HG02610 (cell line): ENCODE data around the gene MYO15B.

Experiments
- ATAC-seq: cut with Tn5 transposase; IDR thresholded peaks from one replicate; pipeline ENCODE4 v1.9.1; 2021; ENCODE audit warnings: mild to moderate bottlenecking, moderate library complexity; ENCODE audit not compliant: unreplicated experiment

The MYO15B gene

DNA sequence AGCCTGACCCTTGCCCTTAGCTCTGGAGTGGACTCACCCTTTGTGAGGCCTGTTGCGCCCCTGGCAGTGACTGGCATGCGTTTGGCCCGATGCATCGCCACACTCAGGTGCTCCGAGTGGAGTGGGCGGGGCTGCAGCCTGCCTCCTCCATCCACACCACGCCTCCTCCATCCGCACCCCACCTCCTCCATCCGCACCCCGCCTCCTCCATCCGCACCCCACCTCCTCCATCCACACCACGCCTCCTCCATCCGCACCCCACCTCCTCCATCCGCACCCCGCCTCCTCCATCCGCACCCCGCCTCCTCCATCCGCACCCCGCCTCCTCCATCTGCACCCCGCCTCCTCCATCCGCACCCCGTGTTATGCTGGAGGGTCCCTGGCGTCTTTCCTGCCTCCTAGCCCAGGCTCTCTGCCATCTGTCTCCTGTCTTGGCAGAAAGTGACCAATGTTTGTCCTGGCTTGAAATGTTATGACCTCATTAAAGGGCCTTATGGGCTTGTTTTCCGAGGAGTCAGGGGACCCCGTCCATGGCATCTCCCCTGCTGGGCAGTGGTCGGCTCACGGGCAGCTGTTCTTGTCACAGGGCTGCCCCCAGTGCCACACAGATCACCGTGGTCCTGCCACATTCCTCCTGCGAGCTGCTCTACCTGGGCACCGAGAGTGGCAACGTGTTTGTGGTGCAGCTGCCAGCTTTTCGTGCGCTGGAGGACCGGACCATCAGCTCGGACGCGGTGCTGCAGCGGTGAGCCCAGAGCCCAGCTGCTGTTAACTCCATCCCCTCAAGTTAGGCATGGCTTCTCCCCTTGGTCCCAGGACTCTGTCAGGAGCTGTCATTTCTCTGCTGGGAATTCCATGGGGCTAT lies 28.7 kb upstream of the MYO15B start:
- no peak for ATAC-seq

GRCh38 chr17:75559958-75560533 lies 27.6 kb upstream of the MYO15B start:
- ATAC-seq = no peak

- ATAC-seq = no peak
Measured at GRCh38 chr17:75561927-75562603, 25.5 kb upstream of the MYO15B start.

DNA sequence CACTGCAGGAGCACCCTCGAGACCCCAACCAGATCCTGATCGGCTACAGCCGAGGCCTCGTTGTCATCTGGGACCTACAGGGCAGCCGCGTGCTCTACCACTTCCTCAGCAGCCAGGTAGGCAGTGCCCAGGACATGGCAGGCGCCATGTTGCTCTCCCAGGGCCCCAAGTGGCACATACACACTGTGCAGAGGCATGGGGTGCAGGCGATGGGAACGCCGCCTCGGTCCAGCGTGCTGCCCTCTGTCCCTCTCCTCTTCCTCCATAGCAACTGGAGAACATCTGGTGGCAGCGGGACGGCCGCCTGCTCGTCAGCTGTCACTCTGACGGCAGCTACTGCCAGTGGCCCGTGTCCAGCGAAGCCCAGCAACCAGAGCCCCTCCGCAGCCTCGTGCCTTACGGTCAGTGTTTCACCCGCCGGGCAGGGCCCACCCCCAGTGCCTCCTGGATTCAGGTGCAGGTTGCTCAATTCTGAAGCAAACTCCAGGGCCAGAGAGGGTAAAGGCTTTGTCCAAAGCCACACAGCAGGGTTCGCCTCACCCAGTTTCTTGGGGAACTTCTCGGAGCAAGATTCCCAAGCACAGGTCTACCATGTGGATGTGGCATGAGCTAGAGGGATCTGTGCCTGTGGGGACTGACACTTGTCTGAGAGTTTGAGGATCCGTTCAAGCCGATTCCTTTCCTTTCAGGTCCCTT lies 24.4 kb upstream of the MYO15B start:
- ATAC-seq = no peak

- ATAC-seq = no peak
Measured at GRCh38 chr17:75564195-75564594, 23.4 kb upstream of the MYO15B start.

GRCh38 chr17:75565066-75565465 lies 22.5 kb upstream of the MYO15B start:
- no peak for ATAC-seq

DNA sequence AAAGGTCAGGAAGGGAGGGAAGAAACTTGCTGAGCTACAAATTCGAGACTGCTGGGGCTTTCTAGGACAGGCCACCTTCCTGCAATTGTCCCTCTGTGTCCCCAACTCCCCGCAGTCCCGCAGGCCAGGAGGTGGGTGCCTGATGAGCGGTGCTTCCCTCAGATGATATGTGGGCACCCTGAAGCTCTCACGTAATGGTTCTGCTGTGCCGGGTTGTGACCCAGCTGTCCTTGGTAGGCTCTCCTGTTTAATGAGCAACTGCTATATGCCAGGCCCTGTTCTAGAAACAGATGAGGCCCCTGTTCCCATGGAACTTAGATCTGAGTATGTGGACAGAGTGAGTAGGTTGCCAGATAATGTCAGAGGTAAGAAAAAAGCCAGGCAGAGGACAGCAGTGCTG lies 22.0 kb upstream of the MYO15B start:
- ATAC-seq = no peak

DNA sequence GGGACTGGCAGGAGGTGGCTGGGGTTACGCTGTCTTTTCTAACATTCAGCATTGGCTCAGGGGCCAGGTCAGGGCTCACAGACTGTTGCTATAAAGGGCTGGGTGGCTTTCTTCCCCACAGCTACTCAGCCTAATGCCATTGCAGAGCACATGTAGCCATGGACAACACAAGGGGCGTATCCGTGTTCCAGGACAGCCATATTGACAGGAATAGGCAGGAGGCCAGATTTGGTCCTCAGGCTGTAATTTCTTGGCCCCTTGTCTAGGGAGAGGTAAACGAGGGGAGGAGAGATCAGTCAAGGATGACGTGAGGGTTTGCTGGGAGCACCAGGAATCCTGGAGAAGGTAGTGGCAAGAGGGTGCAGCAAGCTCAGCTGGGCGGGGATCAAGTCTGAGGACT lies 21.2 kb upstream of the MYO15B start:
- ATAC-seq = no peak

GRCh38 chr17:75566834-75567233 lies 20.8 kb upstream of the MYO15B start:
- ATAC-seq = no peak

DNA sequence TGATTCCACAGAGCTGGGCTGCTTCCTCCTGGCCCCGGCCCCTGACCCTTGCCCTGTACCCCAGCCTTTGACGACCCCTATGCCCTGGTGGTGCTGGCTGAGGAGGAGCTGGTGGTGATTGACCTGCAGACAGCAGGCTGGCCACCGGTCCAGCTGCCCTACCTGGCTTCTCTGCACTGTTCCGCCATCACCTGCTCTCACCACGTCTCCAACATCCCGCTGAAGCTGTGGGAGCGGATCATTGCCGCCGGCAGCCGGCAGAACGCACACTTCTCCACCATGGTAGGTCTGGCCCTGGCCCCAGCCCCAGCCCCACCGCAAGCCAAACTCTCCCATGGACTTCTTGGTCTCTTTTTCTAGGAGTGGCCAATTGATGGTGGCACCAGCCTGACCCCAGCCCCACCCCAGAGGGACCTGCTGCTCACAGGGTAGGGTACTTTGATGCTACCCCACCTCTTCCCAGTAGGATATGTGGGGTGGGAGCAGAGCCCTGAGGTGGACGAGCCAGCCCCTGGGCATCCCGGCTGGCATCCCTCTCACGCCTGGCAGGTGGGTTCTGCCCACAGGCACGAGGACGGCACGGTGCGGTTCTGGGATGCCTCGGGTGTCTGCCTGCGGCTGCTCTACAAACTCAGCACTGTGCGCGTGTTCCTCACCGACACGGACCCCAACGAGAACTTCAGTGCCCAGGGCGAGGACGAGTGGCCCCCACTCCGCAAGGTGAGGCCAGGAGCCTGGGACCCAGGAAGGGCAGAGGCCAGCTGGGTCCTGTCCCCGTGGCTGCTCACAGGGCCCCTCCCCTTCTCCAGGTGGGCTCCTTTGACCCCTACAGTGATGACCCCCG lies 19.0 kb upstream of the MYO15B start:
- no peak for ATAC-seq

DNA sequence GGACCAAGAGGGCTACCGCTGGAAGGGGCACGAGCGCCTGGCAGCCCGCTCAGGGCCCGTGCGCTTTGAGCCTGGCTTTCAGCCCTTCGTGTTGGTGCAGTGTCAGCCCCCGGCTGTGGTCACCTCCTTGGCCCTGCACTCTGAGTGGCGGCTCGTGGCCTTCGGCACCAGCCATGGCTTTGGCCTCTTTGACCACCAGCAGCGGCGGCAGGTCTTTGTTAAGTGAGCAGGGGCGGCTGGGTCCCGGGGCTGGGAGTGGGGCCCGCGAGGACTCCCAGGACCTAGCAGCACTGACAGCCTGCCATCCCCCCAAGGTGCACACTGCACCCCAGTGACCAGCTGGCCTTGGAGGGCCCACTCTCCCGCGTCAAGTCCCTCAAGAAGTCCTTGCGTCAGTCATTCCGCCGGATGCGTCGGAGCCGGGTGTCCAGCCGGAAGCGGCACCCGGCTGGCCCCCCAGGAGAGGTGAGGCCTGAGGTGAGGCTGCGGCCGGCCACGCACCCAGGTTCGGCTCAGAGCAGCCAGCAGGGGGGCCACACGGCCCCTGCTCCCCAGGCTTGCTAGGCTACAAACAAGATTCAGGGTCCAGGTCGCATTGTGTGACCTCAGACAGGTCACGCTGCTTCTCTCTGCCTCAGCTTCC lies 17.4 kb upstream of the MYO15B start:
- no peak for ATAC-seq

GRCh38 chr17:75570772-75571171 lies 16.8 kb upstream of the MYO15B start:
- no peak for ATAC-seq

DNA sequence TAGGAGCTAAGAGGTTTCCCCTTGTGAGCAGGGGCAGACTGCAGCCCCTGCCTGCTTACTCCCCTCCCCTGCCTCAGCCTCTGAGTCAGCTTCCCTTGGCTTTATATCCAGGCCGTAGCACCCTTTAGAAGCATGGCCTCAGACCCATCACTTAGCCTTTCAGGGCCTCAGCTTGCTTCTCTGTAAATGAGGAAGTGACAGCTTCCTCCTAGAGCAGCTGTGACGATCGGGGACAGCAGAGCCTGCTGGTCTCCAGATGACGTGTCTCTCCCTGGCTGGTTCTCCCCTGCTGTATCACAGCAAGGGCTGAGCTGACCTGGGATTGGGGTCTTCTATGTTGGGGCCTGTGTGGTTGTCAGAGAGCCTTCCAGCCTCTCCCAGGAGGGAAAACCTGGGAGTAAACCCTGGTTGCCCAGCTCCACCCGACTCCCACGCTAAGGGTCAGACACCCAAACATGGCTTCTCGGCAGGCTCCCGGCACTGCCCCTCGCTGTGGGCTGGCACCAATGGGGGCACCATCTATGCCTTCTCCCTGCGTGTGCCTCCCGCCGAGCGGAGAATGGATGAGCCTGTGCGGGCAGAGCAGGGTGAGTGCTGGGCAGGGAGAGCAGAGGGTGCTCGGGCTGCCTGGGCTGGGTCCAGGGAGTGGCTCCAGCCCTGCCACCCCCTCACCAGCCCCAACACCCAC lies 16.3 kb upstream of the MYO15B start:
- no peak for ATAC-seq

DNA sequence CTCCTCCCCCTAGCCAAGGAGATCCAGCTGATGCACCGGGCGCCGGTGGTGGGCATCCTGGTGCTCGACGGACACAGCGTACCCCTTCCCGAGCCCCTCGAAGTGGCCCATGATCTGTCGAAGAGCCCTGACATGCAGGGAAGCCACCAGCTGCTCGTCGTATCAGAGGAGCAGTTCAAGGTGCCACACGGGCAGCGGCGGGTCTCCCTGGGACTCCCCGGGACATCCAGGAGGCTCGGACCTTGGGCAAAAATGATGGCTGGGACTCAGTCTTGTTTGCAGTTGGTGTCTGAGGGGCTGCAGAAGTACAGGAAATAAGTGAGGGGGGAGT lies 15.8 kb upstream of the MYO15B start:
- no peak for ATAC-seq

- ATAC-seq = no peak
Measured at GRCh38 chr17:75572713-75573539, 14.7 kb upstream of the MYO15B start.

DNA sequence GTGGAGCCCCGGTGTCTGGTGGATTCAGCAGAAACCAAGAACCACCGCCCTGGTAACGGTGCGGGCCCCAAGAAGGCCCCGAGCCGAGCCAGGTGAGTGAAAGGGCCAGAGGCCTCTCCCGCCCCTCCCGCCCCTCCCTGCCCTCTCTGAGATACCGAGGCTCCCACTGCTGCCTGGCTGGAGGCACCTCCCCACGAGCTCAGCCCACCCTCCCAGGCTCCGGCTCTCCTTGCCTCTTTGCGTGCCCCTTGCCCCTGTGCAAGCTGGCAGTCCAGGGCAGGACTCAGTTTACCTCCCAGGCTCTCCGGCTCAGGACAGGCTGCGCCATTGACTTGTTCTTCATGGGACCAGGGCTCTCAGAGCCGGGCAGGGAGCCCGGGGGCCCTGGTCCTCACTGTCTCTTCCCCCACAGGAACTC lies 14.1 kb upstream of the MYO15B start:
- no peak for ATAC-seq

GRCh38 chr17:75573994-75574393 lies 13.6 kb upstream of the MYO15B start:
- ATAC-seq = no peak

GRCh38 chr17:75574404-75575036 lies 13.1 kb upstream of the MYO15B start:
- ATAC-seq = no peak
